Stomach (tissue), 9 donors: Measurements from ENCODE around the gene HP1BP3. TPM values are rescaled to one million over a fixed set of nuclear protein-coding genes. Genes with fewer than 3 reads are reported as not detected.

Experiments
- DNase-seq, 2 donors: peaks; one replicate each; pipeline versions ENCODE4 v3.0.0 to v3.0.0-alpha.2; 2013 to 2019
- H3K27ac ChIP-seq, 5 donors: fragments of 200-600 bp in 4 of 5; sonication (generic) in 4 of 5; one replicate each; pipeline ENCODE4 v1.5.1; 2013 to 2019; ENCODE audit warnings: mild to moderate bottlenecking in 1 of 5, moderate library complexity in 1 of 5
- H3K27me3 ChIP-seq, 3 donors: fragments of 200-600 bp; sonication (generic); one replicate each; pipeline ENCODE4 v1.5.1; 2017 to 2019; ENCODE audit warnings: mixed run types in 1 of 3
- H3K36me3 ChIP-seq, 4 donors: fragments of 200-600 bp; sonication (generic); 1 replicate in 3 of 4; 2 replicates in 1 of 4; pipeline ENCODE4 v1.5.1; 2016 to 2019
- H3K4me1 ChIP-seq, 4 donors: fragments of 200-600 bp; sonication (generic); one replicate each; pipeline ENCODE4 v1.5.1; 2016 to 2019
- H3K4me3 ChIP-seq, 4 donors: fragments of 200-600 bp; sonication (generic) in 3 of 4; one replicate each; pipeline ENCODE4 v1.5.1; 2016 to 2019; ENCODE audit warnings: mild to moderate bottlenecking in 1 of 4
- H3K9me3 ChIP-seq, 4 donors: fragments of 200-600 bp; sonication (generic); one replicate each; pipeline ENCODE4 v1.5.1; 2016 to 2019
- CTCF ChIP-seq, 7 experiments: fragments of 450-650 bp in 4 of 7; fragments of 200-600 bp in 3 of 7; sonication (generic) in 3 of 7; IDR thresholded peaks; one replicate each; pipeline ENCODE4 v1.5.1; 2016 to 2019; ENCODE audit warnings: antibody characterized with exemption in 7 of 7, control low read depth in 2 of 7, mild to moderate bottlenecking in 1 of 7
- EP300 ChIP-seq: sonication (generic); formaldehyde crosslinking; IDR thresholded peaks from one replicate; pipeline ENCODE4 v1.6.1; 2017; ENCODE audit warnings: antibody characterized with exemption
- POLR2A ChIP-seq, 4 donors: fragments of 450-650 bp; IDR thresholded peaks; one replicate each; pipeline ENCODE4 v1.6.1; 2016; ENCODE audit warnings: antibody characterized with exemption in 4 of 4, control low read depth in 2 of 4, mild to moderate bottlenecking in 1 of 4, moderate library complexity in 1 of 4
- POLR2AphosphoS5 ChIP-seq, 3 donors: sonication (generic); formaldehyde crosslinking; IDR thresholded peaks; one replicate each; pipeline ENCODE4 v1.6.1; 2016; ENCODE audit warnings: antibody characterized with exemption in 3 of 3
- WGBS, 5 donors: extraction: QIAGEN DNeasy Blood & Tissue Kit in 3 of 5; methylation state at CpG; one replicate each; pipeline versions ENCODE4 v1.1.5 to v1.1.7; 2013 to 2018; 5-methylcytosine and 5-hydroxymethylcytosine counted together
- intact Hi-C: fragments of 100-400 bp; cut with DNase I; formaldehyde crosslinking; loops from one replicate; pipeline ENCODE4 v1.15.1; 2023; ENCODE audit warnings: low total_unique reads
- polyA plus RNA-seq, 3 donors: library from polyadenylated mRNA; stranded (reverse); fragments of 200-250 nt; gene quantifications; one replicate each; pipeline ENCODE4 v1.2.3, GENCODE V29; 2013
- total RNA-seq, 5 donors: library from RNA; depleted of rRNA; stranded (reverse); fragments of >200 nt; gene quantifications; one replicate each; pipeline versions ENCODE4 v1.1.0 to v1.2.3, GENCODE V29; 2014 to 2016
- donor health status: healthy with polysubstance abuse.
- donor health status: Bipolar disorder and iron deficiency.
- donor health status: healthy.

HP1BP3 gene
- total and polyA plus RNA-seq, 8 donors = 55.2 to 649 (median 232) TPM

GRCh38 chr1:20726932-20727745 is 60.0 kb downstream of the HP1BP3 start:
- peaks cover 0 to 48% (median 43%) of the 10 kb centered on the region in 3 donors for H3K27me3 ChIP-seq

GRCh38 chr1:20726118-20726911 is 60.8 kb downstream of the HP1BP3 start:
- TF ChIP-seq POLR2A (IDR thresholded peaks at IDR 0.05) = no peak
- no peak for TF ChIP-seq CTCF (IDR thresholded peaks at IDR 0.05)
- no peak for TF ChIP-seq POLR2AphosphoS5 (IDR thresholded peaks at IDR 0.05)
- no peak for TF ChIP-seq EP300
- no peaks in the 10 kb centered on the region for H3K9me3 ChIP-seq
- peaks cover 0 to 39% (median 35%) of the 10 kb centered on the region in 3 donors for H3K27me3 ChIP-seq
- intact Hi-C loops = no loop called here
- H3K4me1 ChIP-seq = peaks cover 2 to 16% (median 3%) of the 10 kb centered on the region in 4 donors
- no peaks in the 10 kb centered on the region for H3K36me3 ChIP-seq
- peak in 1 of 2 donors; percentile 9 for DNase-seq
- no peak overlapping the region for H3K4me3 ChIP-seq
- H3K27ac ChIP-seq = no peak overlapping the region
- WGBS, 5 donors = 79 to 83% (median 80%) methylated on average over 11 to 25 of the region's 25 CpGs

More at GRCh38 chr1:20726932-20727745, 60.0 kb downstream of the HP1BP3 start:
- intact Hi-C loops = no loop called here
- WGBS, 5 donors = 86 to 93% (median 91%) methylated on average over 2 to 17 of the region's 17 CpGs
- DNase-seq = peak in 1 of 2 donors; percentile 20
- TF ChIP-seq POLR2A (IDR thresholded peaks at IDR 0.05) (no peak), CTCF (IDR thresholded peaks at IDR 0.05) (no peak), POLR2AphosphoS5 (IDR thresholded peaks at IDR 0.05) (no peak), EP300 (no peak)
- no peak overlapping the region for H3K27ac ChIP-seq
- no peaks in the 10 kb centered on the region for H3K36me3 ChIP-seq
- H3K4me3 ChIP-seq = no peak overlapping the region
- H3K9me3 ChIP-seq = no peaks in the 10 kb centered on the region
- H3K4me1 ChIP-seq = peaks cover 10 to 23% (median 10%) of the 10 kb centered on the region in 4 donors

- H3K27me3 ChIP-seq = peaks cover 0 to 31% (median 28%) of the 10 kb centered on the region in 3 donors
- H3K4me1 ChIP-seq = peaks cover 0 to 9% (median 0%) of the 10 kb centered on the region in 4 donors
- intact Hi-C loops = no loop called here
- DNase-seq = no peak
- WGBS, 5 donors = 73 to 78% (median 75%) methylated on average over 22 to 29 of the region's 29 CpGs
- TF ChIP-seq EP300 (no peak), POLR2AphosphoS5 (IDR thresholded peaks at IDR 0.05) (no peak), CTCF (IDR thresholded peaks at IDR 0.05) (no peak), POLR2A (IDR thresholded peaks at IDR 0.05) (no peak)
- H3K4me3 ChIP-seq = no peak overlapping the region
- H3K27ac ChIP-seq = no peak overlapping the region
- H3K9me3 ChIP-seq = no peaks in the 10 kb centered on the region
- no peaks in the 10 kb centered on the region for H3K36me3 ChIP-seq
These were observed 61.7 kb downstream of the HP1BP3 start for GRCh38 chr1:20725189-20726117.
